SH-SY5Y (cell line): Measurements from ENCODE around the gene SNTG2.

Source experiments
- GATA2 ChIP-seq: IDR thresholded peaks from 2 replicates; pipeline ENCODE4 v1.6.1; 2011; ENCODE audit warnings: mild to moderate bottlenecking, low read depth, low read length
- GATA3 ChIP-seq: IDR thresholded peaks from 2 replicates; pipeline ENCODE4 v1.6.1; 2011; ENCODE audit warnings: low read depth, mild to moderate bottlenecking, low read length, moderate library complexity

DNA sequence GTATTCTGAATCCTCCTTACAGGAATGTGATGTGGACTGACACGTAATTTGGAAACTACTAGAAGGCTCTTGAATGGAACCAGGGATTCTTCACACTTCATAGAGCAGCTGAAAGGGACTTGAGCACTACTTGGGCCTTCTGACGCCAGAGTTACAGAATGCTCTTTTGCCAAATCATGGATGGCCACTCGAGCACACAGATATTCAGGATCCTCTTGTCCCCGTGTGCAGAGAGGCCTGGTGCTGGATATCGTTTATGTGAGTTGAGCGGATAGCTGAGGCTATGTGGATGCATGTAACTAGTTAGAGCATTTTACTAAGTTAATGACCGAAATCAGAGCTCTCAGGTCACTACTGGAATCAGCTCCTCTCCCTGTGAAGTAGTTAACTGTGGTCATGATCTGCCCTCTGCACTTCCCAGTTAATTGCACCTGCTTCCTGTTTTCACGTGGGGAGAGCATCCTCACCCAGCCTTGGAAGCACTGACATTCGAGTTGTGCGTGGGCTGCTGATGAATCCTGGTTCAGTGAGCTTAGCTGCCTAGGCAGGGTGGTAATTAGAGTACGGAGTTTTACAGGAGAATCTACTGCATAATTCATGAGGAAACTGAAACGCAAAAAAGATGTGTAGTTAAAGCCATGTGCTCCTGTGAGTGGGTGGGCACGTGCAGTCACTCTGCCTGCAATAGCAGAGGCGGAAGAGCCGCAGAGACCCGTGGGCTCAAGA, 457.5 kb downstream of the SNTG2 start:
- TF ChIP-seq GATA2 (no peak), GATA3 (no peak)
